Cerebellar nuclear complex (tissue), 1 donor: ENCODE results near the gene PAK1.

Source experiments
- DNase-seq, 2 experiments: peaks; one replicate each; lab custom pipeline; 2025; lab: John Stamatoyannopoulos, UW

Gene PAK1

DNA sequence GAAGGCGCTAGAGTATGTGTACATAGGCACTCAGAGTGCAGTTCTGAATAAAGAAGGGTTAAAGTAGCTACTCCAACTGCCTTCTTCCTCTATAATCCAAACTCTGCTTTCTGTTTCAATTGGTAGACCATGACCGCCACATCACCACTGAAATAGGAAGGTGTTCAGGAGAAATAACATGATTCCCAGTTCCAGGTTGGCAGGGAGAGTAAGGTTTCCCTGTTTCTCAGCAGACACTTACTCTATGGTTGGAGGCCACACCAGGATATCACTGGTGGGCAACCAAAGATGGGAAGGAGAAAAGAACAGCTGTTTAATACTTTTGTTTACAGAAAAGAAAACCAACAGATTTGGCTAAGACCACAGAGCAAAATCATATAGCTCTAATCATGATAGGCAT is 37.9 kb downstream of the PAK1 start:
- no peak for DNase-seq

DNA sequence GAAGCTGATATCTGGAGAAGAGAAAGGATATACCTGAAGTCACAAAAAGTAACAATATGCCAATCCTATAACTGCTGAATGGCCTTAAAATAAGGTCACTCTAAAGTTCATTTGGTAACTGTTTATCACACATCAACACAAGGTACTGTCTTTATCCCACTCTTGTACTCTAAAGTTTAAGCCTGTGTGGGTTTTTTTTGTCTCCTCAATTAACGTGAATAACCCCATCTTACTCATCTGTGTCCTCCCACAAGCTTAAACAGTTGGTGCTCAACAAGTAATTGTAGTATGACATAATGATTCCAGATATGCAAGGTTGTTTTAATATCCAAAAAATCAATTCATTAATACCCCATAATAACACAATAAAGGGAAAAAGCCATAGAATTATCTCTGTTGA is 42.1 kb downstream of the PAK1 start:
- DNase-seq: no peak

- no peak for DNase-seq
These were observed 45.3 kb downstream of the PAK1 start for GRCh38 chr11:77428598-77428997.

DNA sequence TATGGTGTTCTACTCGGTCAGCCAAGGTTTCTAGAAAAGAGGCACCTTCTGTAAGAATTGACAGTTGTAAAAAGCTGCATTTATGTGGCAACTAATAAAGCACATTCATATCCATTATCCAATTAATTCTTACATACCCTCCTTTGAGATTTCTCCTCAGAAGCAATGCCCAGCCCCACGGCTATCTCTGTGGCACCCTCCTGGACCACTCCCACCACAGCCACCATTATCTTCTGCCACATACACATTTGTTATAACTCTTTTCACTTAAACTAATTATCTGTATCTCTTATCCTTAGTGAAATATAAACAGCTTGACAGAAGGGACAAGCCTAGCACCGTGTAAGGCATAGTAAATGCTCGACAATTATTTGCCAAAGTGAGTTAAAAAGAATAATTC is 48.5 kb downstream of the PAK1 start:
- DNase-seq: no peak

- no peak for DNase-seq
These were observed 49.2 kb downstream of the PAK1 start for GRCh38 chr11:77424644-77425043.

DNA sequence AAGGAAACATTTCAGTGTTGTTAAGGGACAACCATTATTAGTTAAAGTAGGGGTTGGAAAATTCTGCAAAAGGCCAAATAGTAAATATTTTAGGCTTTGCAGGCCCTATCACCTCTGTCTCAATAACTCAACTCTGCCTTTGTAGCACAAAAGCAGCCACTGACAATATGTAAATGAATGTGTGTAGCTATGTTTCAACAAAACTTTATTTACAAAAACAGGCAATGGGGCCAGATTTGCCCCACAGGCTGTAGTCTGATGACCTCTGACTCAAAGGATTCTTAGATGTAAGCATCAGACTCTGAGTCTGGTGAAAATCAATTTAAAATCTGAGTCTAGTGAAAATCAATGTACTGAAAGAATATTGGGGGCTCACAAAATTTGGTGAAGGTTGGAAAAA is 50.3 kb downstream of the PAK1 start:
- DNase-seq: no peak

DNA sequence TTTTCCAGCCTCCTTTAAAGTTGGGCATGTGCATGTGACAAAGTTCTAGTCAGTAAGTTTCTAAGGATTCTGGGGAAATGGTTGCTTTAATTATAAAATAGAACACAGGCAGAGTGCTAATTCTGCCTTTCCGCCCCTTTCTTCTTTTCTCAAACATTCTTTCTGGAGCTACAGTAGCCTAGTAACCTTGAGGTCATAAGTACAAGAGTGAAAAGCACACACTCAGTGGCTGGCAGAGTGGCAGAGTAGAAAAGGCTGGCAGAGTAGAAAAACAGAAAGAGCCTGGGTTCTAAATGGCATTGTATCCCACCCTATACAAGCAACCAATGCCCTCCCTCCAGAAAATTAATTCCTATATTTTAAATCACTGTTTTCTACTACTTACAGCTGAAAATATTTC is 51.2 kb downstream of the PAK1 start:
- no peak for DNase-seq

- no peak for DNase-seq
These were observed 52.7 kb downstream of the PAK1 start for GRCh38 chr11:77421041-77421723.

DNA sequence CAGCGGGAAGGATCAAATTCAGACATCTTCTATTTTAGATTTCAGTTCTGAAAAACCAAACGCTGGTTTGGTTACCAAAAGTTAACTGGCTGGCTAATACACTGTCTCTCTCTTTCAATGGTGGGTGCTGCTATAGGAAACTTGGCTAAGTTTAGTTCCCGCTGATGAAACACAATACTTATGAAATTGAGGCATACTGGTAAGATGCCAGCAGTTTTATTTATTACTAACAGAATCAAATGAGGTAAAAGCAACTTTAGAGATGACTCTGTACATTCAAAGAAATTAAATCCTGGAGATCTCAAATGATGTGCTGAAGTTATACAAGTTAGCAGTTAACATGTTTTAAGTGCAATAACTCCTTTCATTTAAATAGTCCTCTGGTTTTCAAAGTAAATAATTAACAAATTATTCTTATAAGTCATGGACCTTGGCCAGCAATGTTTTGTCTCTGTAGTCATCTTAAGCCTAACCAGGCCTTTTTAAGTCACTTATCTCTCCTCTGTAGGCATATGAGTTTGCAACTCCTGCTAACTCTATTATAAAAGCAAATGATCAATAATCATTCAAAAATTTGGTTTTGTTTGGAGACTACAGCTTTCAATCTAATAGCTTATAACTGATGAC is 54.8 kb downstream of the PAK1 start:
- no peak for DNase-seq

- DNase-seq: no peak
These were observed 55.5 kb downstream of the PAK1 start for GRCh38 chr11:77418155-77418970.

- no peak for DNase-seq
These were observed 57.5 kb downstream of the PAK1 start for GRCh38 chr11:77416357-77416756.

DNA sequence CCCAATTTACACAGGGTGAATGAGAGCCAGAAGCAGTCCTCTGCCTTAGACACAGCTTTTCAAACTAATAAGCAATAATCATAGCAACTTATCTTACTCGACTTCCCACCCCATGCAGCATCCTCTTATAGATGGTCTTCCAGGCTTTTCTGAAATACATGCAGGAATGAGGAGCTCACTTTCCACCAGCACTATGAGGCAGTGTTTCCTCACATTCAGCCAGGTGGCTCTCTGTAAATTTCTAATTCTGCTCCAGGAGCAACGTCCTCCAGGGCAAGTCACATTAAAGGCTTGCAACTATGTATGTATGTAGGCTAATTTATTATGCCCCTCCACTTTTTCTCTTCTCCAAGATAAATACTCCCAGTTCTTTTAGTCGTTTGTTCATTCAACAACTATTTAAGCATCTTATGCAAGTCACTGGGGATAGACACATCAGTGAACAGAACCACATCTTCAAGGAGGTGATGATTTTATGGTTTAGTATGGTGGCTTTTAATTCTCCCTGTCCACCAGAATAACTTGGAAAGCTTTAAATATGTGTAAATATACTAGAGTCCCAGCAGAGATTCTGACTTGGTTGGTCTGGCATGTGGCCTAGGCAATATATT is 59.9 kb downstream of the PAK1 start:
- DNase-seq: no peak

DNA sequence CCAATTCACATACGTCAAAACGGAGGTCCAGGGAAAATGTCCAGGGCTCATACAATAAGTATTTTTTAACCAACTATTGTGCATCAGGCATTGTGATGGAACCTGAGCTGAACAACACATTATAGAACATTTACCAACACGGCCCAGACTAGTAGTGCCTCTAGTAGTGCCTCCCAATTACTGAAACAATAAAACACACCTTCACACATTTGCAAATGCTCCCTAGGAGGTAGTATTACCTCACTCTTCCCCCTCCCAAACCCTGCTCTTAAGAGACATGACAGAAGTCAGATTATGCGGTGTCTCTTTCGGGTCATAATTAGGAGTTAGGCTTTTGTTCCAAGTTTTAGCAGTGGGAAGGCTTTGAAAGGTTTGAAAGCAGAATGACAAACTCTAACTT is 61.1 kb downstream of the PAK1 start:
- no peak for DNase-seq

DNA sequence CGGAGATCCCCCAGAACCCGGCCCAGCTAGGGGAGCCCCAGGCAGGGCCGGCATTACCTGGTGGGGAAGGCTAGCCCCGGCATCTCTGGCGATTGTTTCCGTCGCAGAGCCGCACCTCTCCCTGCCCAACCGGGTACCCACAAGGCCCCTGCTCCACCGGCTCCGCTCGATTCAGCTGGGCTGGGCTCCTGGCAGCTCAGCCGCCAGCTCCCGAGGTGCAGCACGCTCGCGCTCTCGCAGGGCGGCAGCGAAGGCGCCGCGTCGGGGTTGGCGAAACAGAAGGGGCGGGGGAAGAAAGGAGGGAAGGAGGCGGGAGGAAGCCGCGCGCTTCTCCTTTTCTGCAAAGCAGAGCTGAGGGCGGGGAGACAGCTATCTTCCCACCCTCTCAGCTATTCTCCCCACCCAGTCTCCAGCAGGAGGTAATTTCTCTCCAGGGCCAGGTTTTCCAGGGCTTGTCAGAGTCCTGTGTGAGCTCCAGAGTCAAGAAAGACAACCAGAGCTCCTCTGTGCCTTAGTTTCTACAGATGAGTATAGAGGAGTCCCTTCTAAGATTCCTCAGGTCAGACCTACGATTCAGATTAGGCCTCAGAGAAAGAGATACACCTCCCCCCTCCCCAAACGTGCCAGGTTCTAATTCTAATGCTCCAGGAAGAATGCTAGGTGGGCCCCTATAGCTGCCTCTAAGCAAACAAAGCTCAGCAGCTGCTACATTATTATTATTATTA is 62.0 kb downstream of the PAK1 start:
- peak; percentile 29 to 76 for DNase-seq

GRCh38 chr11:77411137-77411707 is 62.7 kb downstream of the PAK1 start:
- peak in 1 of 2 experiments; percentile 36 for DNase-seq

- DNase-seq: no peak
These were observed 63.6 kb downstream of the PAK1 start for GRCh38 chr11:77410076-77410827.

DNA sequence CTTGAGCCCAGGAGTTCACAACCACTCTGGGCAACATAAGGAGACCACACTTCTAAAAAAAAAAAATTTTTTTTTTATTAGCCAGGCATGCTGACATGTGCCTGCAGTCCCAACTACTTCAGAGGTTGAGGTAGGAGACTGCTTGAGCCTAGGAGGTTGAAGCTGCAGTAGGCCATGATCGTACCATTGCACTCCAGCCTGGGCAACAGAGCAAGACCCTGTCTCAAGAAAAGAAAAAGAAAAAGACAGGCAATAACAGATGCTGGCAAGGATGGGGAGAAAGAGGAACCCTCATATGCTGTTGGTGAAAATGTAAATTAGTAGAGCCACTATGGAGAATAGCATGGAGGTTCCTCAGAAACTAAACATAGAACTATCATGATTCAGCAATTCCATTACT is 64.8 kb downstream of the PAK1 start:
- DNase-seq: no peak

DNA sequence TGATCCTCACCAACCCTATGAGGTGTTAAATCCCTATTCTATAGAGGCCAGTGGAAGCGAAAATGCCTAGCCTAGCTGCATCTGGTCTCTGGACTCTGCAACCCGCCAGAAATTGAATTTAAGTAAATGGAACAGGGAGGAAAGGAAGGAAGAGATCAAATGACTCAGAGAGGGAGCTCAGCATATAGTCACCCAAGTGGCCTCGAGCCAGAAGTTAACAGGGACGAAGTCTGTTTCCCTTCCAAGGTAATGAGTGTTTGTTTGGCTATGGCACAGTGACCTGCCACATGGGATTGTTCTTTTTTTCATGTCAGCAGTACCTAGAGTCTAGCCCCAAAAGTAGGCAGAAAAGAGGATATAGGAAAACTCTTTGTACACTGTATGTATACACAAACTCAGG is 66.3 kb downstream of the PAK1 start:
- peak in 1 of 2 experiments; percentile 67 for DNase-seq

DNA sequence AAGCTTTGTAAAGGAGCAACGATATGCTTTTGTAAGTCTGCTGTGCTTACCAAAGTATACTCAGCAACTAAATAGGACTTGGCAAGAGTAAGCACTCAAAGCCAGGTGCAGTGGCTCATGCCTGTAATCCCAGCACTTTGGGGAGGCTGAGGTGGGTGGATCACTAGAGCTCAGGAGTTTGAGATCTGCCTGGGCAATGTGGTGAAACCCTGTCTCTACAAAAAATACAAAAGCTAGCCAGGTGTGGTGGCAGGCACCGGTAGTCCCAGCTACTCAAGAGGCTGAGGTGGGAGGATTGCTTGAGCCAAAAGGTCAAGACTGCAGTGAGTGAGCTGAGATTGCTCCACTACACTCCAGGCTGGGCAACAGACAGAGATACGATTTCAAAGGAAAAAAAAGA is 67.5 kb downstream of the PAK1 start:
- no peak for DNase-seq

DNA sequence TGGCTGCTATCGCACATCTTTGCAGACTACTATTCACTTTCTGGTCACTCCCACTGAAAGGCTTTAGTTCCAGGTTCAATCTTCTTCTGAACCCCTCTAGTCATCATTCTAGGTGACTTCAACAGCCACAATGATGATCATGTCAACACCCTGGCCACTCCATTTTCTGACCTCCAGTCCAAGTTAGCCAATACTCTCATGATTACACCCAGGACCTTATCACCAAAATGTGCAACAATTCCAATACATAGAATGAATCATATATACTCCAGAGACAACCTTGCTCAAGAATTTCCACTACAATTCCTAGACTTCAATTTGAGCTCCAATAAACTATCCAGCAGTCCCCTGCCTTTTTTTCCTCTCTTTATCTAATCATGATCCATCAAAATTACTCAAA is 70.7 kb downstream of the PAK1 start:
- no peak for DNase-seq

DNA sequence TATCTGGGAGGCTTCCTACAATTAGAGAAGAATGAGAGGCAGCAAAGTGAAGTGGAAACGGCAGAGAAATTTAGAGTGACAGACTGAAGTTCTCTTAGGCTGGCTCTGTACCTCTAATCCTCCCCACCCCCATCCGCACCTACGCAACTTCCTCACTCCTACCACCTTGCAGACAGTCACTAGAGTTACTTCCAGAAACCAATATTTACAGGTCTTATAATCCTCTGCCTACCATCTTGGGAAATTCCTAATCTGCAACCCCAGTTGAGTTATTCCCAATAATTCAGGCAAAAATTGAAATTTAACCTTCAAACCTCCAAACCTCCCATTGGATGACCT is 71.7 kb downstream of the PAK1 start:
- DNase-seq: no peak
